ENCODE data around the gene TLE1.
"Not testable (repeated sequence)": the region's sequence is repeated elsewhere in the genome, so short reads cannot be mapped to it uniquely, and the experiment has no call there.

TLE1 gene

GRCh38 chr9:81601639-81602623 is 87.4 kb downstream of the TLE1 start:
- FAIRE-seq (no peak), DNase-seq (ENCODE audit: low spot score) (no peak)

GRCh38 chr9:81600631-81601030 is 88.7 kb downstream of the TLE1 start:
- DNase-seq (ENCODE audit: low spot score) (no peak), FAIRE-seq (no peak)

- DNase-seq (ENCODE audit: low spot score) = no peak
- FAIRE-seq = no peak
These were observed 89.5 kb downstream of the TLE1 start for GRCh38 chr9:81599837-81600236.

GRCh38 chr9:81598811-81599210 is 90.5 kb downstream of the TLE1 start:
- FAIRE-seq = no peak

DNA sequence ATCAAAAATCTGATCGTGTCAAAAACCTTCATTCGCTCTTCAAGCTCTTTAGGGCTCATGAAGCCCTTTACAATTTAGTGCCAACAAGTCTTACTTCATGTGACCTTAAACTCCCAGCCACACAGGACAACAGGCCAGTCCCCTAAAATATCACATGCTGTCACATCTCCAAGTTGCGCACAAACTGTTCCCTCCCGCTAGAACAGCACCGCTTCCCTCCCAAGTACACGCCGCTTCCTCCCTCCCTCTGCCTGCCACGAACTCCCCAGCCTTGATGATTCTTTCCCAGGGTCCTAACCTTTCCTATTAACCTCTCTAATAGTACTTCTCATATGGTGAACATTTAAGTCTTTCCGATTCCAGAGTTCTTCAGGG is 91.2 kb downstream of the TLE1 start:
- no peak for FAIRE-seq

More at GRCh38 chr9:81598811-81599210, 90.5 kb downstream of the TLE1 start:
- no peak for DNase-seq (ENCODE audit: low spot score)

DNA sequence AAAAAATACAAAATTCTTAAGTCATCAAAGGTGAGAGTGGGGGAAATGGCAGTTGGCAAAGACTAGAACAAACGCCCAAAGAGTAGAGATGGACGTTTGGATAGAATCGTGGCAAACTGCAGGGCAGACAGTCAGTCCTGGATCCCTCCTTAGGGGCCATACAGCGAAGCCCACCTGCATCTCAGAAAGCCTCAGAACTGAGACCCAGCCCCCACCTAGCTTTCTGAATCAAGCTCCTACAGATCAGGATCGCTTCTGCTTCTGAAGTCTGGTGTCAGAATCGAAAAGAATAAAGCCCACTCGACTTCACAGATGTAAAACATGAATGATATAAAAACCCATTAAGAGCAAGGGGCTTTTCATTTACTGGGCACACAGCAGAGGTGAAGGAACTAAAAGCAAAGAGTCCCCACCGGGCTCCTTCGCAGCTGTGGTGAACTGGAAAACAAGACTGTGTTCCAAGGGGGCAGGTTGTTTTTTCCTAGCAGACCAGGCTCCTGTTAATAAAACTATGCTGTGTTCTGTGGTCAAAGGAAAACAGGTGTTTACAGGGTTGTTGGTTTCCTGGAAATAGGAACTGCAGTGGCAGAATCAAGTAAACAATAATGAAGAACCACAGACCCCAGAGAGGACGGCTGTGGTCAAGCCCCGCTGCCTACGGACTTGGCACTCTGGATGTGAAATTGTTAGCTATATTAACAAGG is 91.8 kb downstream of the TLE1 start:
- DNase-seq (ENCODE audit: low spot score) = no peak
- no peak for FAIRE-seq

More for the DNA sequence above, 91.2 kb downstream of the TLE1 start:
- DNase-seq (ENCODE audit: low spot score) = no peak

DNA sequence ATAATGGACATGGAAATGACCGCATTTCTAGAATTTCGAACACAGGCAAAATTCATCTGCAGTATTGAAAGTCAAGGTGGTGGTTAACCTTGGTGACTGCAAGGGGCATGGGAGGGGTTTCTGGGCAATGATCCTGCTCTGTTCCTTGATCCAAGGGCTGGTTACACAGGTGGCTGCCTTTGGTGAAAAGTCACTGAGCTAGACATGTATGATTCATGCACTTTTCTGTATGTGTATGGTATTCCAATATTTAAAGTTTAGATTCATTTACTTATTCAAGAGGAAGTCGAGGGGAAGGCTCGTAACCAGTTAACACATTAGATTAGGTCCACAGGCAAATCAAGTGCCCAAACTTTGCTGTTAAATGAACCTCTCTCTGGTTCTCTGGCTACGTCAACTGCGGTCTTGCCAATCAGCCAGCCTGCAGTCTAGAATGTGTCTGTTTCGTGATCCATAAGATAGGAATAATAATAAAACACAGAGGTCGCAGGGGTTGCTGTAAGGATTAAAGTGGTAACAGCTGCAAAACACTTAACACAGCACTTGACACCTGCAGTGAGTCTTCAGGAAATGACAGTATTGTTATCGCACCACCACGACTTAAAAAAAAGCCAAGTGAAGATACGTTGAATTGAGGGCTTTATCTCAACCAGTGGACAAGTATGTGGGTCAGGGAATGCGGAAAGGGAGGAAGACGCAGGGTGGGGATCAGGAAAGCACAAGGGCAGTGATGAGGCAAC is 92.5 kb downstream of the TLE1 start:
- DNase-seq (ENCODE audit: low spot score) = no peak
- no peak for FAIRE-seq

- no peak for DNase-seq (ENCODE audit: low spot score)
- no peak for FAIRE-seq
These were observed 93.3 kb downstream of the TLE1 start for GRCh38 chr9:81595887-81596543.

GRCh38 chr9:81595293-81595692 is 94.1 kb downstream of the TLE1 start:
- DNase-seq (ENCODE audit: low spot score); FAIRE-seq: not testable (repeated sequence)

- DNase-seq (ENCODE audit: low spot score) = no peak
- no peak for FAIRE-seq
These were observed 94.9 kb downstream of the TLE1 start for GRCh38 chr9:81594415-81594814.

DNA sequence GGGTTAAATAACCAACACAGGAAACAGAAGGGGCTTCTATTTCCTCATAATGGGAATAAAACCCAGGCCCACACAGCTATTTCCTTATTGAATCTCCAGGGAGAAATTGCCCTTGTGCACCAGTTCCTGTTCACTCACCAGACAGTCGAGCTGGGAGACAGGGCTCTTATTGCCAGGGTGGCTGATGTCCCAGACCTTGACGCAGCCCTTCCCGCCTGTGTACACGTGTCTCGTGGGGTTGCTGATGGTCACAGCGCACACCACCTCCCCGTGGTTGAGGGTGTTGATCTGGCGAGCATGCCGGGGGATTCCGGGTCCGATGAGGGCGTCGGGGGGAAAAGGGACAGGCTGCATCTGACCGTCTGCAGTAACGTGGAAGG is 96.5 kb downstream of the TLE1 start:
- FAIRE-seq (no peak), DNase-seq (ENCODE audit: low spot score) (no peak)

- DNase-seq (ENCODE audit: low spot score) (no peak), FAIRE-seq (no peak)
These were observed 97.6 kb downstream of the TLE1 start for GRCh38 chr9:81591791-81592190.

DNA sequence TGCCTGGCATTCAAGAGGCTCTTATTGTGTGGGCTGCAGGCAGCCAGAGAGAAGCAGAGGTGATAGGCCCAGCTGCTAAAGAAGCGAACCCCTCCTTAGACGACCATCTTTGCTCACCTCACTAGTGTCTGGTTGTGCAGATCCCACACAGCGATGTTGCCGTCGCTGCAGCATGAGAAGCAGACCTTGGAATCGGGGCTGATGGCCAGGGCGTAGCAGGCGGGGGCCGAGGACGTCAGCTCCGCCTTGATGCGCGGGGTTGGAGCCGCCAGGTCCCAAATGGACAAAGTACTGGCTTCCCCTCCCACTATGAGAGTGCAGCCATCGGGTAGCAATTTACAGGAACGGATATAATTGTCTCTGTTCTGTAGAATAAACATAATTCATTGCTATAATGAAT is 98.7 kb downstream of the TLE1 start:
- DNase-seq (ENCODE audit: low spot score) (no peak), FAIRE-seq (no peak)

- FAIRE-seq = no peak
These were observed 99.5 kb downstream of the TLE1 start for GRCh38 chr9:81589819-81590218.

DNA sequence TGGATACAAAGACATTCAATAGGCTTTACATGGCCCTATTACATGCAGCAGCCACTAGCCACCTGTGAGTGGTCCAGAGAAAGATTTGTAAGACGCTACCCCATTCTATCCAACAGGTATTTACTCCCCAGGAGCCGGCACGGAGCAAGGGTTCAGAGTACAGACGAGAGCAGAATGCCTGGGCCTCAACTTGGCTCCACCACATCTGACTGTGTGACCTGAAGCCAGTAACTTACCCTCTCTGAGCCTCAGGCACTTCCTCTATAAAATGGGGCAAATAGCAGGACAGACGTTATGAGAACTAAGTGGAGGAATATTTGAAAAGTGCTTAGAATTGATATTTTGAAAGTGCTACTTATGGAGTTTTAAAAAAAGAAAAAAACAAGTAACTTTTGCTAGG is 100.0 kb downstream of the TLE1 start:
- no peak for DNase-seq (ENCODE audit: low spot score)
- FAIRE-seq = no peak

More at GRCh38 chr9:81589819-81590218, 99.5 kb downstream of the TLE1 start:
- DNase-seq (ENCODE audit: low spot score) = no peak

DNA sequence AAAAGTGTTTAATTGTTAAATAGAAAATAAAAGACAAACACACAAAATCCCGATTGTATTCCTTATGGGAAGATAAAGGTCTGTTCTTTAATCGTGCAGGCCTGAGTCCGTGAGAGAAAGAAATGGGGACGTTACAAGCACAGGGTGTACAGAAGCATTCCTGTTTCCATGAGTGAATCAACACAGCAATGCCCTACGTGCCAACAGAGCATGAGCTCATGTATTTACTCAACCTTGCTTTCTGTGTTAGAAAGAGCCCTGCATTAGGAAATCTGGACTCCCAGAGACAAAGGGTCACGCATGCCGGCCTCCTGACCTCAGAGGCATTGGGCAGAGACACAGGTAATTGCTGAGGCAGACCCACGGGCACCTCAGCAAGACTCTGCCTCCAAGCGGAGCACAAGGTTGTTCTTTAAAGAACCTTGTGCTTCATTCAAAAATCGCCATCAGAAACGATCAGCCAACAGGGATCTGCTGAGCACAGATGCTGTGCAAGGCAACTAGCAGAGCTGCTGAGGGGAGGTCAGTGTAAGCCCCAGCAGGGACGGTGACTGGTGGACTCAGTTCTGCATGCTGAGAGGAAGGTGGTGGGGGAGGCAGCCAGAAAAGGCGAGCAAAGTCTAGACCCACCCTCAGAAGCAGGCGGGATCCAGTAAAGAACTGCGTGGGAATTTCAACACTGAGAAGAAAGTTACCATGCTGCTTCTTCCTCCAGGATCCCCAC is 101.0 kb downstream of the TLE1 start:
- FAIRE-seq = no peak

DNA sequence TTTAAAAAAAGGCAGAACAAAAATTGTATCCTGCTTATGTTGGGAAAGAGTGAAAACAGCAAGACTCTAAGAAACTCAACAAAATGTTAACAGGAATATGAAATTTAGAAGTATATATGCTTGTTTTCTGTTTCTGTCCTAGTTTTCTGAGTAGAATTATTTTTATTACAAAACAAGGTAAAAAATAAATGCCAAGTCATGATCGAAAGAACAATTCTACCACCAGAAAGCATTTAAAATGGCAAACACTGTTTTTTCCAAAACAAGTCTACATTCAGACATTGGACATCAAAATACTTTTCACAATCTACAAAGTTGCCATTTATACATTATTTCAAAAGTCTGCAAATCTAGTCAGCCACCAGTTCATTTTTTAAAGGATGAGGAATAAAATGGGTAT is 102.6 kb downstream of the TLE1 start:
- DNase-seq (ENCODE audit: low spot score) (no peak), FAIRE-seq (no peak)

More for the DNA sequence above, 101.0 kb downstream of the TLE1 start:
- DNase-seq (ENCODE audit: low spot score) = peak; percentile 11

GRCh38 chr9:81585191-81585763 is 104.1 kb downstream of the TLE1 start:
- DNase-seq (ENCODE audit: low spot score) (no peak), FAIRE-seq (no peak)

DNA sequence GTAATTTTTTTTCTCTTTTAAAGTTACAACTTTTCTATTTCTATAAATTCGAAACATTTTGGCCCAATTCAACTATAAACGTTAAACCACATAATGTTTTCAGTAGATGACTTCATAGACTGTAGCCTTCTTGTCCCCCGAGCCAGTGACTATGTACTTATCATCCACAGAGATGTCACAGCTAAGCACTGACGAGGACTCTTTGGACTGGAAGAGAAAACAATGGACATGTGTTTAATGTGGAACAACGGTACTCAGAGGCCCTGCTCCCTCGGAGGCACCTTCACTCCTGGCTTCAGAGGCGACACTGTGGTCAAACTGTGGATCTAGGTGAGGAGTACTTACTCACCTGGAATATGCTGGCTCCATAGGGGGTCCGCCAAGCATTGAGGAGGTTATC is 105.2 kb downstream of the TLE1 start:
- FAIRE-seq (no peak), DNase-seq (ENCODE audit: low spot score) (no peak)

GRCh38 chr9:81581986-81582385 is 107.4 kb downstream of the TLE1 start:
- no peak for DNase-seq (ENCODE audit: low spot score)
- no peak for FAIRE-seq
